GM23338 (cell line): ENCODE data around the gene TPCN2. TPM values are rescaled to one million over a fixed set of nuclear protein-coding genes. Genes with fewer than 3 reads are reported as not detected.

Experiments
- ATAC-seq: fragments of 200-7000 bp; cut with Tn5 transposase; 3 replicates; pipeline ENCODE4 v1.9.1; 2020
- DNase-seq: peaks from one replicate; pipeline ENCODE4 v3.0.0-alpha.2; 2015; ENCODE audit warnings: low spot score
- H2AFZ ChIP-seq: fragments of 200-600 bp; sonication (generic); 2 replicates; pipeline ENCODE4 v1.8.0; 2016; ENCODE audit warnings: antibody characterized with exemption, mild to moderate bottlenecking, moderate library complexity
- H3F3A ChIP-seq: fragments of 200-600 bp; sonication (generic); replicated peaks from 2 replicates; pipeline ENCODE4 v1.8.0; 2017; ENCODE audit warnings: antibody characterized with exemption, mixed run types, low read depth
- H3K27ac ChIP-seq: fragments of 200-600 bp; sonication (generic); 2 replicates; pipeline ENCODE4 v1.6.1; 2016; ENCODE audit warnings: low read depth
- H3K27me3 ChIP-seq: fragments of 200-600 bp; sonication (generic); 2 replicates; pipeline ENCODE4 v1.8.0; 2016; ENCODE audit warnings: mild to moderate bottlenecking, mixed run types, moderate library complexity; ENCODE audit not compliant: insufficient read depth
- H3K36me3 ChIP-seq: fragments of 200-600 bp; sonication (generic); 2 replicates; pipeline ENCODE4 v1.8.0; 2016; ENCODE audit warnings: mild to moderate bottlenecking; ENCODE audit not compliant: insufficient read depth
- H3K4me1 ChIP-seq: fragments of 200-600 bp; sonication (generic); 2 replicates; pipeline ENCODE4 v1.8.0; 2016; ENCODE audit warnings: mild to moderate bottlenecking, moderate library complexity; ENCODE audit not compliant: insufficient read depth
- H3K4me2 ChIP-seq: fragments of 200-600 bp; sonication (generic); 2 replicates; pipeline ENCODE4 v1.7.1; 2017; ENCODE audit warnings: mixed run types
- H3K4me3 ChIP-seq: fragments of 200-600 bp; sonication (generic); 2 replicates; pipeline ENCODE4 v1.6.1; 2016; ENCODE audit warnings: mixed run types
- H3K79me2 ChIP-seq: fragments of 200-600 bp; sonication (generic); replicated peaks from 2 replicates; pipeline ENCODE4 v1.8.0; 2017; ENCODE audit warnings: mild to moderate bottlenecking; ENCODE audit not compliant: insufficient read depth
- H3K9me2 ChIP-seq: fragments of 200-600 bp; sonication (generic); 2 replicates; pipeline ENCODE4 v1.8.0; 2017; ENCODE audit not compliant: insufficient read depth
- H4K20me1 ChIP-seq: fragments of 200-600 bp; sonication (generic); replicated peaks from 2 replicates; pipeline ENCODE4 v1.8.0; 2017; ENCODE audit warnings: mild to moderate bottlenecking; ENCODE audit not compliant: insufficient read depth
- H3K27ac Mint-ChIP-seq: 2 replicates; pipeline ENCODE4 v1.8.0; 2020; ENCODE audit warnings: inconsistent platforms, mild to moderate bottlenecking, moderate library complexity, mixed read lengths
- H3K27me3 Mint-ChIP-seq: 3 replicates; pipeline ENCODE4 v1.8.0; 2022; ENCODE audit warnings: low read depth, mild to moderate bottlenecking, moderate library complexity, mixed read lengths, inconsistent platforms; ENCODE audit not compliant: insufficient read depth, poor library complexity
- H3K36me3 Mint-ChIP-seq: 3 replicates; pipeline ENCODE4 v1.8.0; 2021; ENCODE audit warnings: low read depth, mild to moderate bottlenecking, inconsistent platforms, moderate library complexity, mixed read lengths
- H3K4me1 Mint-ChIP-seq: 3 replicates; pipeline ENCODE4 v1.8.0; 2020; ENCODE audit warnings: mild to moderate bottlenecking, inconsistent platforms, mixed read lengths
- H3K4me3 Mint-ChIP-seq: 3 replicates; pipeline ENCODE4 v1.8.0; 2021; ENCODE audit warnings: moderate library complexity, mild to moderate bottlenecking, inconsistent platforms, mixed read lengths
- H3K9me3 Mint-ChIP-seq: 3 replicates; pipeline ENCODE4 v1.8.0; 2020; ENCODE audit warnings: moderate library complexity, mild to moderate bottlenecking, inconsistent platforms, mixed read lengths
- CREB1 ChIP-seq: fragments of 250-450 bp; sonication (Bioruptor Pico); IDR thresholded peaks from 2 replicates; pipeline ENCODE4 v1.5.0; 2020; ENCODE audit warnings: low read depth, mild to moderate bottlenecking, moderate library complexity
- EZH2 ChIP-seq: fragments of 200-600 bp; sonication (generic); IDR thresholded peaks from one replicate; pipeline ENCODE4 v1.8.0; 2017; ENCODE audit warnings: antibody characterized with exemption, mild to moderate bottlenecking, low read depth; ENCODE audit not compliant: unreplicated experiment
- JUNB ChIP-seq: IDR thresholded peaks from one replicate; pipeline ENCODE4 v1.6.1; 2016; ENCODE audit warnings: antibody characterized with exemption; ENCODE audit not compliant: unreplicated experiment
- NANOG ChIP-seq: IDR thresholded peaks from 2 replicates; pipeline ENCODE4 v1.6.1; 2016; ENCODE audit warnings: antibody characterized with exemption, borderline replicate concordance
- STAT1 ChIP-seq: IDR thresholded peaks from one replicate; pipeline ENCODE4 v1.6.1; 2016; ENCODE audit warnings: antibody characterized with exemption; ENCODE audit not compliant: unreplicated experiment
- ZNF114 ChIP-seq: fragments of 250-450 bp; sonication (Bioruptor Pico); IDR thresholded peaks from 2 replicates; pipeline ENCODE4 v1.5.0; 2020; ENCODE audit warnings: mild to moderate bottlenecking, moderate library complexity
- polyA plus RNA-seq: library from polyadenylated mRNA; unstranded; fragments of >200 nt; fragmentation: Nextera tagmentation; extraction: Ambion mirVana; gene quantifications from 2 replicates; pipeline ENCODE4 v1.2.1, GENCODE V29; 2016
- total RNA-seq: library from RNA; depleted of rRNA; stranded (reverse); fragments of >200 nt; shearing (Covaris generic); gene quantifications from 2 replicates; pipeline ENCODE4 v1.2.3, GENCODE V29; 2014
- TF ChIP-seq, protein P1 (sequence below), 2 experiments: fragments of 200-600 bp in 1 of 2; sonication (generic) in 1 of 2; conservative IDR thresholded peaks; 2 replicates each; pipeline versions ENCODE4 v1.5.1 to v1.6.1; 2016 to 2017; ENCODE audit warnings: antibody characterized with exemption in 2 of 2, low read depth in 2 of 2, mild to moderate bottlenecking in 2 of 2, moderate library complexity in 1 of 2
- TF ChIP-seq, protein P2 (sequence below): fragments of 250-450 bp; sonication (Bioruptor Pico); IDR thresholded peaks from 2 replicates; pipeline ENCODE4 v1.5.0; 2020; ENCODE audit warnings: mild to moderate bottlenecking, moderate library complexity
- TF ChIP-seq, protein P3 (sequence below): IDR thresholded peaks from one replicate; pipeline ENCODE4 v1.6.1; 2018; ENCODE audit warnings: antibody characterized with exemption; ENCODE audit not compliant: unreplicated experiment

Gene TPCN2
- total and polyA plus RNA-seq, 2 experiments from 2014 or later = 5.8 to 14.7 TPM

DNA sequence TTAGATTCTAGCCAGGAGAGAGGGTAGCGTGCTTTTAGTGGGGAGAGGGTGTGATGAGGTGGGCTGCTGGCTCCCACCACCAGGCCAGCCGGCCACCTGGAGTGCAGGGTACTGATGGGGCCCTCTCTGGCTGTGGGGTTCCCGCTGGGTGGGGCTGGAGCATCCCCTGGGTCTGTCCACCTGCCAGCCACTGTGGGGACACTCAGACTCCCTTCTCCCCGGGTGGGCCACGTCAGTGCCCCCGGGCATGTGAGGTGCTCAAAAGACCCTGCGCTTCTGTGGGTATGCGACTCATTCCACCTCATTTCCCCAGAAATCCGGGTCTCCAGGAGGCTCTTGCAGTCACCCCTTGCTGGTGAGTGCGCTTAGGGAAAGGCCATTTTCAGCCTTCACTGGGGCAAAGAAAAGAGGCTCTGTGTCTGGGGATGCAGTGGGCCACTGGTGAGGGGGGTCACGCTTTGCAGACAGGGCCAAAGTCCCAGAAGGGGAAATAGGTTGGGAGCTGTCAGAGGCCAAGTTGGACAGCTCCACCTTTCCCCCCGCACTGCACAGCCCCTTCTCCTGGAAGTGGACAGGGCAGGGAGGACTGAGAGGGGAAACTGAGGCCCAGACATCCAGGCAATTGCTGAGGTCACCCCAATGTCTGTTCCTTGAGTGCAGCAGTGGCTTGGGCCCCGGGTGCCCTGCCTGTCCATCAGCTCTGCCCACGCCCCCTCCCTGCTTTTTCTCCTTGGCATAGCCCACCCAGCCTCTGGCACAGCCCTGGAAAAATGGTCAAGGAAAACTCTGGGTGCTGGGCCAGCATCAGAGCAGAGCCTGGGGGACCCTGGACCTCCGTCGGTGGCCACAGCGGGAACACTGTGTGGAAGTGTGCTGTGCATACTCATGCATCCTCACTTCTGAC, 53.3 kb downstream of the TPCN2 start:
- H3K4me3 Mint-ChIP-seq = no peak overlapping the region
- Histone ChIP-seq H3K79me2 (no peaks in the 10 kb centered on the region), H2AFZ (no peak overlapping the region), H3K27ac (no peak overlapping the region), H3K27me3 (no peaks in the 10 kb centered on the region), H4K20me1 (no peaks in the 10 kb centered on the region), H3F3A (no peaks in the 10 kb centered on the region), H3K4me3 (no peak overlapping the region), H3K4me2 (no peak overlapping the region), H3K9me2 (no peaks in the 10 kb centered on the region), H3K36me3 (no peaks in the 10 kb centered on the region), H3K4me1 (no peaks in the 10 kb centered on the region)
- TF ChIP-seq JUNB = no peak
- no peak for TF ChIP-seq ZNF114
- TF ChIP-seq EZH2 = no peak
- TF ChIP-seq, protein P1, sequence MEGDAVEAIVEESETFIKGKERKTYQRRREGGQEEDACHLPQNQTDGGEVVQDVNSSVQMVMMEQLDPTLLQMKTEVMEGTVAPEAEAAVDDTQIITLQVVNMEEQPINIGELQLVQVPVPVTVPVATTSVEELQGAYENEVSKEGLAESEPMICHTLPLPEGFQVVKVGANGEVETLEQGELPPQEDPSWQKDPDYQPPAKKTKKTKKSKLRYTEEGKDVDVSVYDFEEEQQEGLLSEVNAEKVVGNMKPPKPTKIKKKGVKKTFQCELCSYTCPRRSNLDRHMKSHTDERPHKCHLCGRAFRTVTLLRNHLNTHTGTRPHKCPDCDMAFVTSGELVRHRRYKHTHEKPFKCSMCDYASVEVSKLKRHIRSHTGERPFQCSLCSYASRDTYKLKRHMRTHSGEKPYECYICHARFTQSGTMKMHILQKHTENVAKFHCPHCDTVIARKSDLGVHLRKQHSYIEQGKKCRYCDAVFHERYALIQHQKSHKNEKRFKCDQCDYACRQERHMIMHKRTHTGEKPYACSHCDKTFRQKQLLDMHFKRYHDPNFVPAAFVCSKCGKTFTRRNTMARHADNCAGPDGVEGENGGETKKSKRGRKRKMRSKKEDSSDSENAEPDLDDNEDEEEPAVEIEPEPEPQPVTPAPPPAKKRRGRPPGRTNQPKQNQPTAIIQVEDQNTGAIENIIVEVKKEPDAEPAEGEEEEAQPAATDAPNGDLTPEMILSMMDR (conservative IDR thresholded peaks at IDR 0.05; ENCODE audit: low read depth in 2 of 2) = no peak
- no peak for TF ChIP-seq CREB1 (CRISPR knock-in tag)
- TF ChIP-seq STAT1 = no peak
- TF ChIP-seq, protein P2, sequence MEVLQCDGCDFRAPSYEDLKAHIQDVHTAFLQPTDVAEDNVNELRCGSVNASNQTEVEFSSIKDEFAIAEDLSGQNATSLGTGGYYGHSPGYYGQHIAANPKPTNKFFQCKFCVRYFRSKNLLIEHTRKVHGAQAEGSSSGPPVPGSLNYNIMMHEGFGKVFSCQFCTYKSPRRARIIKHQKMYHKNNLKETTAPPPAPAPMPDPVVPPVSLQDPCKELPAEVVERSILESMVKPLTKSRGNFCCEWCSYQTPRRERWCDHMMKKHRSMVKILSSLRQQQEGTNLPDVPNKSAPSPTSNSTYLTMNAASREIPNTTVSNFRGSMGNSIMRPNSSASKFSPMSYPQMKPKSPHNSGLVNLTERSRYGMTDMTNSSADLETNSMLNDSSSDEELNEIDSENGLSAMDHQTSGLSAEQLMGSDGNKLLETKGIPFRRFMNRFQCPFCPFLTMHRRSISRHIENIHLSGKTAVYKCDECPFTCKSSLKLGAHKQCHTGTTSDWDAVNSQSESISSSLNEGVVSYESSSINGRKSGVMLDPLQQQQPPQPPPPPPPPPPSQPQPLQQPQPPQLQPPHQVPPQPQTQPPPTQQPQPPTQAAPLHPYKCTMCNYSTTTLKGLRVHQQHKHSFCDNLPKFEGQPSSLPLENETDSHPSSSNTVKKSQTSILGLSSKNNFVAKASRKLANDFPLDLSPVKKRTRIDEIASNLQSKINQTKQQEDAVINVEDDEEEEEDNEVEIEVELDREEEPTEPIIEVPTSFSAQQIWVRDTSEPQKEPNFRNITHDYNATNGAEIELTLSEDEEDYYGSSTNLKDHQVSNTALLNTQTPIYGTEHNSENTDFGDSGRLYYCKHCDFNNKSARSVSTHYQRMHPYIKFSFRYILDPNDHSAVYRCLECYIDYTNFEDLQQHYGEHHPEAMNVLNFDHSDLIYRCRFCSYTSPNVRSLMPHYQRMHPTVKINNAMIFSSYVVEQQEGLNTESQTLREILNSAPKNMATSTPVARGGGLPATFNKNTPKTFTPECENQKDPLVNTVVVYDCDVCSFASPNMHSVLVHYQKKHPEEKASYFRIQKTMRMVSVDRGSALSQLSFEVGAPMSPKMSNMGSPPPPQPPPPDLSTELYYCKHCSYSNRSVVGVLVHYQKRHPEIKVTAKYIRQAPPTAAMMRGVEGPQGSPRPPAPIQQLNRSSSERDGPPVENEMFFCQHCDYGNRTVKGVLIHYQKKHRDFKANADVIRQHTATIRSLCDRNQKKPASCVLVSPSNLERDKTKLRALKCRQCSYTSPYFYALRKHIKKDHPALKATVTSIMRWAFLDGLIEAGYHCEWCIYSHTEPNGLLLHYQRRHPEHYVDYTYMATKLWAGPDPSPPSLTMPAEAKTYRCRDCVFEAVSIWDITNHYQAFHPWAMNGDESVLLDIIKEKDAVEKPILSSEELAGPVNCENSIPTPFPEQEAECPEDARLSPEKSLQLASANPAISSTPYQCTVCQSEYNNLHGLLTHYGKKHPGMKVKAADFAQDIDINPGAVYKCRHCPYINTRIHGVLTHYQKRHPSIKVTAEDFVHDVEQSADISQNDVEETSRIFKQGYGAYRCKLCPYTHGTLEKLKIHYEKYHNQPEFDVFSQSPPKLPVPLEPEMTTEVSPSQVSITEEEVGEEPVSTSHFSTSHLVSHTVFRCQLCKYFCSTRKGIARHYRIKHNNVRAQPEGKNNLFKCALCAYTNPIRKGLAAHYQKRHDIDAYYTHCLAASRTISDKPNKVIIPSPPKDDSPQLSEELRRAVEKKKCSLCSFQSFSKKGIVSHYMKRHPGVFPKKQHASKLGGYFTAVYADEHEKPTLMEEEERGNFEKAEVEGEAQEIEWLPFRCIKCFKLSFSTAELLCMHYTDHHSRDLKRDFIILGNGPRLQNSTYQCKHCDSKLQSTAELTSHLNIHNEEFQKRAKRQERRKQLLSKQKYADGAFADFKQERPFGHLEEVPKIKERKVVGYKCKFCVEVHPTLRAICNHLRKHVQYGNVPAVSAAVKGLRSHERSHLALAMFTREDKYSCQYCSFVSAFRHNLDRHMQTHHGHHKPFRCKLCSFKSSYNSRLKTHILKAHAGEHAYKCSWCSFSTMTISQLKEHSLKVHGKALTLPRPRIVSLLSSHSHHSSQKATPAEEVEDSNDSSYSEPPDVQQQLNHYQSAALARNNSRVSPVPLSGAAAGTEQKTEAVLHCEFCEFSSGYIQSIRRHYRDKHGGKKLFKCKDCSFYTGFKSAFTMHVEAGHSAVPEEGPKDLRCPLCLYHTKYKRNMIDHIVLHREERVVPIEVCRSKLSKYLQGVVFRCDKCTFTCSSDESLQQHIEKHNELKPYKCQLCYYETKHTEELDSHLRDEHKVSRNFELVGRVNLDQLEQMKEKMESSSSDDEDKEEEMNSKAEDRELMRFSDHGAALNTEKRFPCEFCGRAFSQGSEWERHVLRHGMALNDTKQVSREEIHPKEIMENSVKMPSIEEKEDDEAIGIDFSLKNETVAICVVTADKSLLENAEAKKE (CRISPR knock-in tag) = no peak
- TF ChIP-seq NANOG = no peak
- TF ChIP-seq, protein P3, sequence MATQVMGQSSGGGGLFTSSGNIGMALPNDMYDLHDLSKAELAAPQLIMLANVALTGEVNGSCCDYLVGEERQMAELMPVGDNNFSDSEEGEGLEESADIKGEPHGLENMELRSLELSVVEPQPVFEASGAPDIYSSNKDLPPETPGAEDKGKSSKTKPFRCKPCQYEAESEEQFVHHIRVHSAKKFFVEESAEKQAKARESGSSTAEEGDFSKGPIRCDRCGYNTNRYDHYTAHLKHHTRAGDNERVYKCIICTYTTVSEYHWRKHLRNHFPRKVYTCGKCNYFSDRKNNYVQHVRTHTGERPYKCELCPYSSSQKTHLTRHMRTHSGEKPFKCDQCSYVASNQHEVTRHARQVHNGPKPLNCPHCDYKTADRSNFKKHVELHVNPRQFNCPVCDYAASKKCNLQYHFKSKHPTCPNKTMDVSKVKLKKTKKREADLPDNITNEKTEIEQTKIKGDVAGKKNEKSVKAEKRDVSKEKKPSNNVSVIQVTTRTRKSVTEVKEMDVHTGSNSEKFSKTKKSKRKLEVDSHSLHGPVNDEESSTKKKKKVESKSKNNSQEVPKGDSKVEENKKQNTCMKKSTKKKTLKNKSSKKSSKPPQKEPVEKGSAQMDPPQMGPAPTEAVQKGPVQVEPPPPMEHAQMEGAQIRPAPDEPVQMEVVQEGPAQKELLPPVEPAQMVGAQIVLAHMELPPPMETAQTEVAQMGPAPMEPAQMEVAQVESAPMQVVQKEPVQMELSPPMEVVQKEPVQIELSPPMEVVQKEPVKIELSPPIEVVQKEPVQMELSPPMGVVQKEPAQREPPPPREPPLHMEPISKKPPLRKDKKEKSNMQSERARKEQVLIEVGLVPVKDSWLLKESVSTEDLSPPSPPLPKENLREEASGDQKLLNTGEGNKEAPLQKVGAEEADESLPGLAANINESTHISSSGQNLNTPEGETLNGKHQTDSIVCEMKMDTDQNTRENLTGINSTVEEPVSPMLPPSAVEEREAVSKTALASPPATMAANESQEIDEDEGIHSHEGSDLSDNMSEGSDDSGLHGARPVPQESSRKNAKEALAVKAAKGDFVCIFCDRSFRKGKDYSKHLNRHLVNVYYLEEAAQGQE = no peak
- DNase-seq = no peak
- no peak for ATAC-seq
- H3K9me3 Mint-ChIP-seq = no peaks in the 10 kb centered on the region; the same call in 2 of the 3 replicates
- no peaks in the 10 kb centered on the region for H3K36me3 Mint-ChIP-seq
- peaks cover 5% of the 10 kb centered on the region for H3K4me1 Mint-ChIP-seq
- peaks cover 11% of the 10 kb centered on the region for H3K27me3 Mint-ChIP-seq
- H3K27ac Mint-ChIP-seq = no peak overlapping the region
